GM19239 (cell line): ENCODE measurements around the gene CDC42SE2.

ENCODE experiments used
- DNase-seq: peaks from one replicate; pipeline ENCODE4 v3.0.0; 2011; ENCODE audit warnings: low spot score; ENCODE audit not compliant: insufficient read length
- FAIRE-seq: peaks from 2 replicates; lab custom pipeline; 2011; peaks lifted over from hg19 to GRCh38; lab: Jason Lieb, UNC

CDC42SE2 gene

GRCh38 chr5:131413605-131414559 lies 150.0 kb downstream of the CDC42SE2 start:
- FAIRE-seq (peak; percentile 99), DNase-seq (peak; percentile 44)

DNA sequence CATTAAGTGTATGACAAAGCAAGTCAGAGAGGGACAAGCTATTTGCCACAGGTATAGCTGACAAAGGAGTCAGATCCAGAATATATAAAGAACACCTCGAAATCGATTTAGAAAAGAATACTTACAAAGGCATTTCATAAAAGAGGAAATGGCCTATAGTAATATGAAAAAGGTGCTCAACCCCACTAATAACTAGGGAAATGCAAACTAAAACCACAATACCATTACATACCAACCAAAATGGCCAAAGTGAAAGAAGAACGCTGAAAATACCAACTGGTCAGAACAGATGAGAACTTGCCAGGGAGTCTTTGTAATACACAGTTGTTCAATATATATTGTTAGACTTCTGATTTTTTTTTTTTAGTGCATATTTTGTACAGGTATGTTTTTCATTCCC lies 152.9 kb downstream of the CDC42SE2 start:
- peak; percentile 22 for DNase-seq
- peak; percentile 93 for FAIRE-seq

GRCh38 chr5:131417240-131417869 lies 153.5 kb downstream of the CDC42SE2 start:
- FAIRE-seq: no peak
- no peak for DNase-seq

DNA sequence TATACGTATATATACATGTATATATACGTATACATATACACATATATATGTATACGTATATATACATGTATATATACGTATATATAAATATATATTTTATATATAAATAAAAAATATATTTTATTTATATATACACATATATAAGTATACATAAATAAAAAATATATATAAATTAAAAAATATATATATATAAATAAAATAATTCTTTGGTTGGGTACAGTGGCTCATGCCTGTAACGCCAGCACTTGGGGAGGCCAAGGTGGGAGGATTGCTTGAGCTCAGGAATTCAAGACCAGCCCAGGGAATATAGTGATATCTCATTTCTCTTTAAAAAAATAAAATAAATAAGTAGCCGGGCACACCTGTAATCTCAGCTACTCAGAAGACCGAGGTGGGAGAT lies 155.0 kb downstream of the CDC42SE2 start:
- DNase-seq (no peak), FAIRE-seq (no peak)

GRCh38 chr5:131419877-131420276 lies 156.0 kb downstream of the CDC42SE2 start:
- peak; percentile 60 for FAIRE-seq
- no peak for DNase-seq

GRCh38 chr5:131423056-131423455 lies 159.2 kb downstream of the CDC42SE2 start:
- FAIRE-seq: no peak
- DNase-seq: no peak

GRCh38 chr5:131426011-131426410 lies 162.2 kb downstream of the CDC42SE2 start:
- DNase-seq (no peak), FAIRE-seq (peak; percentile 4)

GRCh38 chr5:131430794-131431193 lies 166.9 kb downstream of the CDC42SE2 start:
- DNase-seq (no peak), FAIRE-seq (no peak)

DNA sequence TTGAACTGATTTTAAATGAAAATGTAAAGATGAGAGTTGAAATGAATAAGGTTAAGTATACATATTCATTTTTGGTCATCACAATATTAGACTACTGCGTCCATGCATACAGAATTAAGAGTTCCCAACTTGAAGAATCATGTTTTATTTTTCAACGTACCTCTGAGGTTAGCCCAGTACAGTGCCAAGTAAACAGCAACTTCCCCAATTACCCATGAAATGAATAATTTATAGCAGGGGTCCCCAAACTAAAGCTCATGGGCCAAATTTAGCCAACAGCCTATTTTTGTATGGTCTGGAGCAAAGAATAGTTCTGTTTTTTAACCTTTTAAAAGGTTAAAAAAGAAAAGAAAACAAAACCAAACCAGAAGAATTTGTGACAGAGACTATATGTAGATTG lies 167.9 kb downstream of the CDC42SE2 start:
- FAIRE-seq: no peak
- DNase-seq: no peak

DNA sequence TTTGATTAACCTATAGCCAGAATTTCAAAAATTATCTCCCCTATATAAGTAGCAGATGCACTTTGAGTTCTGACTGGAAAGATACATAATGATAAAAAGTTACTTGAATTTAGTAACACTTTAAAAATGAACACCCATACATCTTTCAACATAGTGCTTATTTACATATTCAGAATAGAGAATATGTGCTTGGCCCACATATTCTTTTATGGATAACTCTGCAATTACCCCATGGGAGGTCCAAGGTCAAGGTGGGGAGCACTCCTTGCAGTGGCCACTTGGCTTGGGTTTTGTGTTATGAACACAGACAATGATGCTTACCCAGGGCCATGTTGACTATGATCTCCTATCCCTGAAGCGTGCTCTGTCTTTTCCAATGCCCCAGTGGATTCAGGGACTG lies 169.3 kb downstream of the CDC42SE2 start:
- FAIRE-seq: no peak
- no peak for DNase-seq

DNA sequence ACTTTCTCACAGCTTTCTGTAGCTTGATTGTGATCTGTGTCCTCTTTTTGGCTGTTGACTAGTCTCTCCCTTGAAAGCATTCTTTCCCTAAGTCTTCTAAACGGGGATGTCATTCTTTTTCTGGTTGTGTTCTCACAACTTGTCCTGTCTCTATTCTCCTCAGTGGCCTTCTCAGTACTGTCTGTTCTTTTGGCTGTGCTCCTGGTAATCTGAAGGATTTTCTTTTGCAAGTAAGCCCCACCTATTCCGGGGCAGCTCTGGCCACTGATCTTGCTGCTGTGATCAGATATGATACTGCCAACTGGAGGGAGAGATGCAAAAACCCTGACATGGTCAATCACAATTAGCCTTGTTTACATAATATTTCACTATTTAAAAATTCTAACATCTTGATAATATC lies 172.2 kb downstream of the CDC42SE2 start:
- peak; percentile 26 for FAIRE-seq
- no peak for DNase-seq

DNA sequence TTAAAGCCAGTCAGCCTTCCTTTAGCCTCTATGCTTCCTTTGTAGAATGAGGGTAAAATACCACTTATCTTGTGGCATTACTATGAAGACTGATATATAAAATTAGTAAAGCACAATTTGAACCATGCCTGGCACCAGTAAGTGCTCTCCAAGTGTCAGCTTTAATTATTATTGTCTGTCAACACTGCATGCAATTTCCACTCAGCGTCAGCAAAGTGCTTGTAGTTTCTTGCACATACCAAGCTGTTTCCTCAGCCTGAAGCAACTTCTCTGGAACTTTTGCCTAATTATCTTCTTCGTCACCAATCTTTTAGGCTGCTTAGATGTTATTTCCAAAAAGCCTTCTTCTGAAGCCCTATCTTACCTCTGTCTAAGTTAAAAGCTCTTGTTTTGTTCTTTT lies 177.3 kb downstream of the CDC42SE2 start:
- no peak for FAIRE-seq
- no peak for DNase-seq
